Neuron (in vitro differentiated cells): ENCODE data around the gene PAK5.

Source experiments
- H2AFZ ChIP-seq: one replicate; pipeline ENCODE4 v1.6.1; 2013; ENCODE audit warnings: low read depth, mild to moderate bottlenecking, inconsistent platforms, low read length, moderate library complexity
- H3K27me3 ChIP-seq: one replicate; pipeline ENCODE4 v1.6.1; 2013; ENCODE audit warnings: low read length; ENCODE audit not compliant: insufficient read depth
- H3K36me3 ChIP-seq: one replicate; pipeline ENCODE4 v1.6.1; 2013; ENCODE audit warnings: low read length; ENCODE audit not compliant: insufficient read depth
- H3K4me1 ChIP-seq: one replicate; pipeline ENCODE4 v1.6.1; 2013; ENCODE audit warnings: low read length; ENCODE audit not compliant: insufficient read depth
- H3K4me3 ChIP-seq: 2 replicates; pipeline ENCODE4 v1.5.1; 2013; ENCODE audit warnings: mild to moderate bottlenecking, low read length, moderate library complexity
- H3K9me3 ChIP-seq: one replicate; pipeline ENCODE4 v1.6.1; 2013; ENCODE audit warnings: low read length

PAK5 gene

DNA sequence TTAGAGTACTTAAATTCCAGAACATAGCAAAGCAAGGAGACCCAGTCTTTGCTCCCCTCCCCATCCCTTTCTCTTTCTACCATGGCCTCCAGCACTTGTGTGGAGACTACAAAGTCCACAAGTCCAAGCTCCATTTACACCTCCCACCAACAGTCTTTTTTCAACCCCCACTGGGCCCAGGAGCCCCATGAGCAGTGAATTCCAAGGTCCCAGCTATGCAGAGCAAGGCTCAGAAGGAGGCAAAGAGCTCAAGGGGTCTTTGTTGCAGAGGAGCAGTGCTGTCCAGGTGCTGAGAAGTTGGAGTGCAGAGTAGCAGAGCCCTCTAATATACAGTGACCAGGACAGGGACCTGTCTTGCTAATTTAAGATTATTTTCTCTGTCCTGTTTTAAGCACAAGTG is 9.0 kb downstream of the PAK5 start:
- H3K4me3 ChIP-seq: no peak overlapping the region
- no peaks in the 10 kb centered on the region for H3K4me1 ChIP-seq
- H2AFZ ChIP-seq: no peak overlapping the region
- H3K27me3 ChIP-seq: no peaks in the 10 kb centered on the region
- no peaks in the 10 kb centered on the region for H3K36me3 ChIP-seq
- H3K9me3 ChIP-seq: no peaks in the 10 kb centered on the region

DNA sequence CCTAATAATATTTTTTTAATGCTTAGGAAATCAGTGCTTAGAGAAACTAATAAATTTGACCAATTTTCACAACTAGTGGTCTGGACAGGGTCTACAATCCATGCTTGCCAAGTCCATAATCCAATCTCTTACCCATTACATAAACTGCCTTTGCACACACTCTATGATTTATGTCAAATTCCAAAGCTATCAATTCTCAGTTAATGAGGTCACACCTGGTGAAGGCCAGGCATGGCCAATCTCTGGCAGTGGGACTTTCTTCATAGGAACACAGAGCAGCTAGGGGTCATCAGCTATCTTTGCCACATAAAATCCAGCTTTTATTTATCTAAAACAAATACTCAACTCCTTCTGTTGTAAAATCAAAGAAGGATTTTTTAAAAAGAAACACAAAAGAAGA is 21.2 kb downstream of the PAK5 start:
- Histone ChIP-seq H3K36me3 (no peaks in the 10 kb centered on the region), H3K27me3 (no peaks in the 10 kb centered on the region), H3K4me1 (no peaks in the 10 kb centered on the region), H3K4me3 (no peak overlapping the region), H3K9me3 (no peaks in the 10 kb centered on the region), H2AFZ (no peak overlapping the region)

DNA sequence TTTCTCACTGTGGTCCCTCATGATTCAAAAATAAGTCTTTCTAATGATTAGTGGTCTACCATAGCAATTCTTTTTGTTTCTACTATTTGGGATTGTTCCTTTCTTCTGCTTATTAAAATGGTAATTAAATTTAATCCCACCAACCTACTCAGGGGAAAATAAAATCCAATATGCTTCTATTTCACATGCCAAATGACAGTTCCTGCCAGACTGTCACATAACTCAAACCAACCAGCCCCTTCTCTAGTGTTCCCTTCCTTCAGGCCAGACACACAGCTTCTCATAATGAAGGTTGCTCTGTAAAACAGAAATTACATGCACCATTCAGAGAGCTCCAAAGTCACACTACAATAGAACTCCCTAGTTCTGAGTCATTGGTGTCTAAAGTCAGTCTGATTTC is 23.2 kb downstream of the PAK5 start:
- no peak overlapping the region for H2AFZ ChIP-seq
- H3K27me3 ChIP-seq: no peaks in the 10 kb centered on the region
- H3K36me3 ChIP-seq: no peaks in the 10 kb centered on the region
- no peak overlapping the region for H3K4me3 ChIP-seq
- no peaks in the 10 kb centered on the region for H3K4me1 ChIP-seq
- H3K9me3 ChIP-seq: no peaks in the 10 kb centered on the region

DNA sequence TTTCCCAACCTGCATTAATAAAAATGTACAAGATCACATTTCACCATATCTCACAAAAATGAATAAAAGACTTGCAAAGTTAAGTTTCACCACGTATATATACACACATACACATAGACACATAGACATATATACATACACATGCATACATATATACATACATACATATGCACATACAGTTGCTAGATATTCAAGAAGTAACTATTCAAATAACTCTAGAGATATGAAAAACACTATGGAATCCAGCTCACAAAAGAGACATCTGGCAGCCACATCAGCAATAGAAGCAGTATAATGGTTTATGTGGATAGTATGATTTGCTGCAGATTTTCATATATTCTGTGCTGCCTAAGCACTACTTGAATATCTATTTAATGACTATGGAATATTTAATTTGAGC is 28.1 kb downstream of the PAK5 start:
- Histone ChIP-seq H3K4me3 (no peak overlapping the region), H3K9me3 (no peaks in the 10 kb centered on the region), H3K36me3 (no peaks in the 10 kb centered on the region)

DNA sequence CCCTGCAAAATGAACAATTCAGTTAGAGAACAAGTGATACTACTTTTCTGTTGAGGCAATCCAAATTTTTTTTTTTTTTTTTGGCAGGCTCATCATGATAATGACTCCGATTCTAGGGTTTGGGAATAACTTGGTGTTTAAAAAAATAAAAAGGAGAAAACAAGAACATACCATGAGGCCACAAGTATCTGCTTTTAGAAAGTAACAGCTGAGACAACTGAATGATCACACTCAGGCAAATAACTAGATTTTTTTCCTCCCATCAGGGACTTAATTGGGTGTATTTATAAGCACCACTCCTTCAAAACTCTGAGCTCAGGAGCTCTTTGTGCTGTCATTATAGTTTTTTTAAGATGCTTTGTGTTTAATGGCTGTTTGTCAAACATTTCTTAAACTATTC is 29.6 kb downstream of the PAK5 start:
- H2AFZ ChIP-seq: no peak overlapping the region
- H3K27me3 ChIP-seq: no peaks in the 10 kb centered on the region
- H3K4me3 ChIP-seq: no peak overlapping the region
- no peaks in the 10 kb centered on the region for H3K36me3 ChIP-seq
- no peaks in the 10 kb centered on the region for H3K9me3 ChIP-seq
- H3K4me1 ChIP-seq: no peaks in the 10 kb centered on the region

More for the DNA sequence above, 28.1 kb downstream of the PAK5 start:
- H3K4me1 ChIP-seq: no peaks in the 10 kb centered on the region
- no peaks in the 10 kb centered on the region for H3K27me3 ChIP-seq
- no peak overlapping the region for H2AFZ ChIP-seq

DNA sequence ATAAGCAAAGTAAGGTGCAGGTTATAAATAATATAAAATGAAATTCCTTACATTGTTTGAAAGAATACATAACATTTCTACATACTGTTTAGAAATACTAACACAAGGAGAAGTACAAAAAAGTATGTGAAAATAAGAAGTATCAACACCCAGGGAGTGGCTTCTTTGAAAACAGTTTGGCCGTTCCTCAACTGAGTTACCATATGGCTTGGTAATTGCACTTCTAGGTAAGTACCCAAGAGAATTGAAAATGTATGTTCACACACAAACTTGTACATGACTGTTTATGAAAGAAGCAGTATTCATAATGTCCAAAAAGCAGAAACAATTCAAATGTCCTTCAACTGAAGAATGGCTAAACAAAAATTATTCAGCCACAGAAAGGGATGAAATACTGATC is 30.7 kb downstream of the PAK5 start:
- H3K36me3 ChIP-seq: no peaks in the 10 kb centered on the region
- no peak overlapping the region for H3K4me3 ChIP-seq
- H2AFZ ChIP-seq: no peak overlapping the region
- no peaks in the 10 kb centered on the region for H3K27me3 ChIP-seq
- H3K9me3 ChIP-seq: no peaks in the 10 kb centered on the region
- H3K4me1 ChIP-seq: no peaks in the 10 kb centered on the region

DNA sequence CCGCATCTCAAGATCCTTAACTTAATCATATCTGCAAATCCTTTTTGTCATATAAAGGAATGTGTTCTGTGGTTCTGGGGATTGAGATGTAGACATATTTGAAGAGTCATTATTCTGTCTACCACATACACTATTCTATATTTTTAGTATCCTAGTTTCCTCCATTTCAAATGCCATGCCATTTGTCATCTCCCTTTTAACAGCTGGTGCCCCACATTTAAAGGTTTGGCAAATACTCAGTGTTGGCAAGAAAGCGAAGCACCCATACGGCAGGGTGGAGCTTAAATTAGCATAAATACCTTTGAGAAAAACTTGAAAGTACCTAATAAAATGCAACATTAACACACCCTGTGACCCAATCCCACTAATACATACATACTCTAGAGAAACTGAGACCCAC is 31.7 kb downstream of the PAK5 start:
- H3K9me3 ChIP-seq: no peaks in the 10 kb centered on the region
- H2AFZ ChIP-seq: no peak overlapping the region
- H3K4me1 ChIP-seq: no peaks in the 10 kb centered on the region
- no peaks in the 10 kb centered on the region for H3K27me3 ChIP-seq
- H3K4me3 ChIP-seq: no peak overlapping the region
- H3K36me3 ChIP-seq: no peaks in the 10 kb centered on the region

DNA sequence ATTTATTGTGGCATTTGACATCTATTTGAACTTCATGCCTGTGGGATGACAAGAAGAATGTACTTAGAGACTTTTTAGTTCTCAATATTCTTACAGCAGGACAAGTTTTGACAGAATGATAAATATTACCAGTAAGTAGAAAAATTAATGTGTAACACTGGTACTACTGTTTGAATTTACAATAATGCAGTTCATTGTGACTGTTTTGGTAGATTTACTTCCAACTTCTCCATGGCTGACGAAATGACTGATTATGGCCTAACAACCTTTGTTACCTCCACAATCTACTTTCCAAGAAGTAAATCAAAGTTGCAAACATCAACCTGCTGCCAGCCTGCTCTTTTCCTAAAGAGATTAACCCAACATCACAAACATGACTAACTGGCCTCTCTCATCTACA is 38.5 kb downstream of the PAK5 start:
- no peaks in the 10 kb centered on the region for H3K27me3 ChIP-seq
- H3K36me3 ChIP-seq: no peaks in the 10 kb centered on the region
- H3K4me1 ChIP-seq: no peaks in the 10 kb centered on the region
- H3K4me3 ChIP-seq: no peak overlapping the region
- H2AFZ ChIP-seq: no peak overlapping the region
- no peaks in the 10 kb centered on the region for H3K9me3 ChIP-seq

DNA sequence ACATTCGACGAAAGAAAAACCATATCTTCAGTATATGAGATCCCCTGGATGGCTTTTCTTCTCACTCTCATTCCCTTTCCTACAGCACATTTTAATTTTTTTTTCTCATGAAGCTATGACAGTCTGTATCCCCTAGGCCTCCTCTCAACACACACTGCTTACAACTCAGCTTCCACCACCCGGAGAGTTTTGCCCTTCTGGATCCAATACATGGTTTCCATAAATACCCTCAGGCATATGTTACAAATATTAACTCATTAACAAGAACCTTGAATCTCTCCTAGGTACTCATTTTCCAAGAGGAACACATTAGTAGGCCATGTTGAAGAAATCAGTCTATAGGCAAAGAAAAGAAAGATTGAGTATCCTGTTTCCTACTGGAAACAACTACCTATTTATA is 44.0 kb downstream of the PAK5 start:
- H3K4me3 ChIP-seq: no peak overlapping the region
- H3K27me3 ChIP-seq: no peaks in the 10 kb centered on the region
- H2AFZ ChIP-seq: no peak overlapping the region
- no peaks in the 10 kb centered on the region for H3K4me1 ChIP-seq
- no peaks in the 10 kb centered on the region for H3K36me3 ChIP-seq
- H3K9me3 ChIP-seq: no peaks in the 10 kb centered on the region

DNA sequence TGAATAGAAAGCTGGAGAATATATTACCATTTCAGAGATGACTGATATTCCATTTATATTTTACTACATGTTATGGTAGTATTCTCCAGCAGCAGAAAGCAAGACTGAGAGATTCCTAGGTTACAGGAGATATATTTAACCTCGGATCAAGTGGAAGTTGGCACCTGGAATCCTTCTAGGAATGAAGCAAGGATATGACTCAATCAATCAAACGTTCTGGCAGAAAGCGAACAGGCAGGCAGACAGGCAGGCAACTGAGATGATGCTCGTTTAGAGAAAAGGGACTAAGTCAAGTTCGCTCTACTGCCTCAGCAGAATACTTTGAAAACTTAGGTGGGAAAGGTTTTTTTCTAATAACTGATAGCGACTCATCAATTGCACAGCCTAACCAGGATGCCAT is 46.2 kb downstream of the PAK5 start:
- Histone ChIP-seq H3K36me3 (no peaks in the 10 kb centered on the region), H3K27me3 (no peaks in the 10 kb centered on the region), H3K4me1 (no peaks in the 10 kb centered on the region), H3K9me3 (no peaks in the 10 kb centered on the region), H2AFZ (no peak overlapping the region), H3K4me3 (no peak overlapping the region)

DNA sequence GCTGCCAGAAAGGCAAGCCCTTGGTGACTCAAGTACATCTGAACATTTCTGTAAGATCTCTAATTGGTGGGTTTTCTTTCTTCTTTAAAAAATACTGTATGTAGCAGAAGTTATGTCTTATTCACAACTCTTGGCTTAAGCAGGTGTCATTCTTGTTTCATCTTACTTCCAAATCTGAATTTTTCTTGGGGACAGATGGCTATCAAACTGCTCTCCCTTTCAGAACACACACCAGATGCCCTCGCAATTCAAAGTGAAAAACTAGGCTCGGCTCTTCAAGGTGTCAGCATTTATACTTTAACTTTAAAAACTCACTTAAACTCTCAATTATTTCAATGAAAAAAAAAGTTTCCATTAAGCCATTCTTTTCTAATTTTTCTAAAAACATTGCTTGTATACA is 49.7 kb downstream of the PAK5 start:
- H2AFZ ChIP-seq: no peak overlapping the region
- no peaks in the 10 kb centered on the region for H3K36me3 ChIP-seq
- no peak overlapping the region for H3K4me3 ChIP-seq
- peaks cover 5% of the 10 kb centered on the region for H3K4me1 ChIP-seq
- no peaks in the 10 kb centered on the region for H3K9me3 ChIP-seq
- H3K27me3 ChIP-seq: no peaks in the 10 kb centered on the region

DNA sequence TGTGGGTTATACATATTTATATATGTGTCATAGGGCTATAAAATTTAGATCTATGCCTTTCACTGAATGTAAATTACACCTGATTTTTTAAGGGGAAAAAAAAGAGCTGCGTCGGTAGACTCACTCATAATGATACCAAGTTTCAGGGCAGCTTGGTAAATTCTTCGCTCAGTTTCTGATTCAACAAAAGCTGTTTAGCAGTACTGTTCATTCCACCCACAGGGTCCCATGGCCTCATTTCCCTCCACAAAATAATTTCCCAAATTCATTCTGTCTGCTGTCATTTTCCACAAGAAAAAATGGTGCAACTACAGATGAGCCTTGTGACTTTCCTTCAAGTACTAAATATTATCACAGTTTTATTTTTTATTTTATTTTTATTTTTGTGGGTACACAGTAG is 63.7 kb downstream of the PAK5 start:
- Histone ChIP-seq H3K4me3 (no peak overlapping the region), H2AFZ (no peak overlapping the region), H3K4me1 (no peaks in the 10 kb centered on the region), H3K9me3 (no peaks in the 10 kb centered on the region), H3K27me3 (no peaks in the 10 kb centered on the region), H3K36me3 (no peaks in the 10 kb centered on the region)

DNA sequence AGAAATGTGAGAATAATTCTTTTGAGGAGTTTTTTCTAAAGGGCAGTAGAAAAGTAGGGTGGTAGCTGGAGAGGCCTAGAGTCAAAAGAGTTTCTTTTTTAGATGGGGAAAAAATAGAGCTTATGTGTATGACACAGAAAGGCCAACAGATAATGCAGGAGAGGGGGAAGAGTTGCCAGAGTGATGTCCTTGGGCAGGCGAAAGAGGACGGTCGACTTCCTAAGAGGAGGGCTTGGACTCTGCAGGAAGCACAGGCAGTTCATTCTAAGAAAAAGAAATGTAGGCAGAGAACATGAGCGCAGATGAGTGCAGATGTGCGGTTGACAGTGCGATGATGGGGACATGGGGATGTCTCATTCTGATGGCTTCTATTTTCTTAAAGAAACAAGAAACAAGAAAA is 68.9 kb downstream of the PAK5 start:
- Histone ChIP-seq H3K9me3 (no peaks in the 10 kb centered on the region), H2AFZ (no peak overlapping the region), H3K4me3 (no peak overlapping the region), H3K4me1 (no peaks in the 10 kb centered on the region), H3K36me3 (no peaks in the 10 kb centered on the region), H3K27me3 (no peaks in the 10 kb centered on the region)

DNA sequence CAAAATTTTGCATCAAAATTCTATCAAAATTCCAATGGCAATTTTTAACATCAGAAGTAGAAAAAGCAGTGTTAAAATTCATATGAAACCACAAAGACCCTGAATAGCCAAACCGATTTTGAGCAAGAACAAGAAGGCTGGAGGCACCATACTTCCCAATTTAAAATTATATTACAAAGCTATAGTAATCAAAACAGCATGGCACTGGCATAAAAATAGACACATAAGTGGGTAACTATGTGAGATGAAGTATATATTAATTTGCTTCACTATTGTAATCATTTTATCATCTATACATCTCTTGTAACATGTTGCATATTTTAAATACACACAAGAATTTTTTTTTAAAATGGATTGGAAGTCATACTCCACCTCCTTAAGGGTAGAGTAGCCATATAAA is 77.4 kb downstream of the PAK5 start:
- no peak overlapping the region for H3K4me3 ChIP-seq
- no peak overlapping the region for H2AFZ ChIP-seq
- H3K36me3 ChIP-seq: no peaks in the 10 kb centered on the region
- H3K27me3 ChIP-seq: no peaks in the 10 kb centered on the region
- no peaks in the 10 kb centered on the region for H3K9me3 ChIP-seq
- H3K4me1 ChIP-seq: peaks cover 2% of the 10 kb centered on the region
